ENCODE results near the gene CIT.

The CIT gene

DNA sequence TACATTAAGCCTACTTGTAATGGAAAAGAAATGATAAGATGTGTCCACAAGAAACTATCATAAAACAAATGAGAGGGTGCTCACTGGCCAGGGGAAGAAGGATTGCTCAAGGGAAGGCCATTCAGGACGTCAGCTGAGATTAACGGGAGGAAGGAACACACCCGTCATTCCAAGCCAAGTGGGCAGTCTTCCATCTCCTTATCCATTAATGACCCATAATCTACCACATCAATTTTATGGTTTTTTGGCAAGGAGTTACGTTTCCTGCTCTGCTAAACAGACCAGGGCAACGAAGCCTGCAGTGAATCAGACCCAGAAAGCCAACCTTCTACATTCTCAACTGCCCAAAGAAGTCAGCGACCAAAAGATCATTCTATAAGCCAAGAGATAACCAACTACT, 184.1 kb downstream of the CIT start:
- Histone ChIP-seq H3K4me3 (ENCODE audit: insufficient read depth, low read depth, low read length) (no peak overlapping the region), H3K4me1 (ENCODE audit: control insufficient read depth, insufficient read depth, low read length) (no peaks in the 10 kb centered on the region), H3K9me3 (ENCODE audit: control insufficient read depth, low read length) (no peaks in the 10 kb centered on the region), H3K36me3 (ENCODE audit: control insufficient read depth, insufficient read depth, low read length) (peaks cover 18% of the 10 kb centered on the region), H3K27me3 (ENCODE audit: control insufficient read depth, insufficient read depth, low read length, poor library complexity, severe bottlenecking) (no peaks in the 10 kb centered on the region), H3K27ac (ENCODE audit: insufficient read depth, low read depth, low read length, poor library complexity, severe bottlenecking) (no peak overlapping the region)
- WGBS, 2 experiments, result 91 to 94% methylated on average over 6 of the region's 6 CpGs

DNA sequence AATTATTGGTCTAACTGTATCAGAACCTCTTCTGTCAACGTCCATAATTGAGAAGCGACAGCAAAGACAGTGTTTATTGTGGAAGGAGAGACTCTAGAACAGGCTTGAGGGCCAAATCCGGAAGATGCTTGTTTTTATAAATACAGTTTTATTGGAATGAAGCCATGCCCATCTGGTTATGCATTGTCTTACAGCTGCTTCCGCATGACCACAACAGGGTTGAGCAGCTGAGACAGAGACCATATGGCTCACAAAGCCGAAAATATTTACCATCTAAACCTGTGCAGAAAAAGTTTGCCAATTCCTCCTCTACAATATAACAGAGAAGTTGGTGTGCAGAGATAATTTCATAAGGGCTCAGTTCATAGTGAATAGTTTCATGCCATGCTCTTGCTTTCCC, 184.7 kb downstream of the CIT start:
- H3K4me1 ChIP-seq (ENCODE audit: control insufficient read depth, insufficient read depth, low read length), result no peaks in the 10 kb centered on the region
- no peak overlapping the region for H3K4me3 ChIP-seq (ENCODE audit: insufficient read depth, low read depth, low read length)
- peaks cover 19% of the 10 kb centered on the region for H3K36me3 ChIP-seq (ENCODE audit: control insufficient read depth, insufficient read depth, low read length)
- H3K9me3 ChIP-seq (ENCODE audit: control insufficient read depth, low read length), result no peaks in the 10 kb centered on the region
- no peak overlapping the region for H3K27ac ChIP-seq (ENCODE audit: insufficient read depth, low read depth, low read length, poor library complexity, severe bottlenecking)
- 97 to 99% methylated on average over 5 of the region's 5 CpGs for WGBS, 2 experiments
- no peaks in the 10 kb centered on the region for H3K27me3 ChIP-seq (ENCODE audit: control insufficient read depth, insufficient read depth, low read length, poor library complexity, severe bottlenecking)

DNA sequence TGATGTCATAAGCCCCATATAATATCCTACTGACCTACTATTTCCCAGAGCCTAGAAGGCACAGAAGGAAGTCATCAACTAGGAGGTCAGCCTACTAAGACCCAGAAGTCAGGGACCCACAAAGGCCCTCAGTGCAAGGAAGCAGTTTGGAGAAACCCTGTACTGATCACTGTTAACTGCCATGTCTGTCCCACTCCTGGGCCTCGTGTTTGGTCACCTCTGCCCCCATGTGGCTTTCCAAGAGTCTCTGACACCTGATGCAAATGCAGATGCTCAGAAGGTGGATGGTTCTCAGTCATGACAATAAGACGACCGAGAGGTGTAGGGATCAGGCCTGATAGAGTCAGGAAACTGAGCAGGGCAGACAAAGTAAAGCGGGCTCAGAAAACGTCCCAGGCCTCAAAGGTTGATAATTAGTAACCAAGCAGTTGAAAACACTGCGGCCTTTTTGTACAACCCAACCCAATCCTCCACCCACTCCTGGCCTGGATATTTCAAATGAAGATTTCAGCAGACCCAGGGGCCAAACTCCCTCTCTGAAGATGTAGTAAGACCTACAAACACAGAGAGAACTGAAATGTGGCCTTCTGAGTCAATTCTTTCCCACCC, 185.8 kb downstream of the CIT start:
- no peak overlapping the region for H3K4me3 ChIP-seq (ENCODE audit: insufficient read depth, low read depth, low read length)
- H3K4me1 ChIP-seq (ENCODE audit: control insufficient read depth, insufficient read depth, low read length), result no peaks in the 10 kb centered on the region
- no peak overlapping the region for H3K27ac ChIP-seq (ENCODE audit: insufficient read depth, low read depth, low read length, poor library complexity, severe bottlenecking)
- no peaks in the 10 kb centered on the region for H3K9me3 ChIP-seq (ENCODE audit: control insufficient read depth, low read length)
- WGBS, 2 experiments, result 91 to 92% methylated on average over 6 of the region's 6 CpGs
- peaks cover 14% of the 10 kb centered on the region for H3K36me3 ChIP-seq (ENCODE audit: control insufficient read depth, insufficient read depth, low read length)
- no peaks in the 10 kb centered on the region for H3K27me3 ChIP-seq (ENCODE audit: control insufficient read depth, insufficient read depth, low read length, poor library complexity, severe bottlenecking)

DNA sequence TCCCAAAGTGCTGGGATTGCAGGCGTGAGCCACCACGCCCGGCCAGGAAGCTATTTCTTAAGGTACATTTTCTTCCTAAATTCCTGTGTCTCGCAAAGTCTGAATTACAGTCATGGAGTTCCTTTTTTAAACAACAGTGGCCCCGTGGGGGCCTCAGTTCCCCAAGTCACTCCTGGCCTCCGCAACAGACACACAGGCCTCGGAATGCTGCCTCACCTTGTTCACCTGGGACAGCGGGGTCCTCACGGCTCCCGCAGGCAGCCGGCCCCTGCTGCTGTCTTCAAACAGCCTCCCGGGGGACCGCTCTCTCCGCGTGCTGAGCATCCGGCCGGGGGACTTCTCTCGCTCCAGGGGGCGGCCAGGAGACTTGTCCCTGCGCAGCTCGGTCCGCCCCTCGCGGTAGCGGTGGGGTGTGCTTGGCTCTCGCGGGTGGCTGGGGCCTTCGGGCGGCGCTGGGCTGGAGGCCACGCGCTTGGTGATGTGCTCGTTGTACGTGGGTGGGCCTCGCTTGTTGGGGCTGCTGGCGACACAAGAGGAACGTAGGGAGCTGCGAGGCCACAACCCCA, 187.1 kb downstream of the CIT start:
- Histone ChIP-seq H3K4me1 (ENCODE audit: control insufficient read depth, insufficient read depth, low read length) (no peaks in the 10 kb centered on the region), H3K4me3 (ENCODE audit: insufficient read depth, low read depth, low read length) (no peak overlapping the region), H3K27me3 (ENCODE audit: control insufficient read depth, insufficient read depth, low read length, poor library complexity, severe bottlenecking) (no peaks in the 10 kb centered on the region), H3K36me3 (ENCODE audit: control insufficient read depth, insufficient read depth, low read length) (peaks cover 14% of the 10 kb centered on the region), H3K9me3 (ENCODE audit: control insufficient read depth, low read length) (no peaks in the 10 kb centered on the region), H3K27ac (ENCODE audit: insufficient read depth, low read depth, low read length, poor library complexity, severe bottlenecking) (no peak overlapping the region)
- WGBS, 2 experiments, result 97% methylated on average over 38 of the region's 38 CpGs

DNA sequence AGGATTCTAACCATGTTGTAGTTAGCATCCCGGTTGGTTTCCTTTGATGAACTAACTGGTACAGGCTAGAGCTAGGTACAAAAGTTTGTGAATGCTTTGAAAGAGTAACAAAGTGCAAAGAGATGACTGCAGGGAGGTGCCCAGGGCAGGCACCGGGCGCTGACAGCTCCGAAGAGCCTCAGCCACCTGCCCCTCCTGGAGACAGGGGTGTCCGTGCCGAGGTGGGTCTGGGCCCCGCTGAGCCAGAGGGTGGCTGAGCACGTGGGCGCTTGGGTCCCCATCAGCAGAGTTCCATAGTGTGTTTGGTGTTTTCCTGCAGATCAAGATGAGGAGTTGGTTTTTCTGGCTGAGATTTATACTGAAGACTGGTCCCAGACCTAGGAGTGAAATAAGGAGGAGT, 189.2 kb downstream of the CIT start:
- WGBS, 2 experiments, result 94 to 97% methylated on average over 9 of the region's 9 CpGs
- H3K4me3 ChIP-seq (ENCODE audit: insufficient read depth, low read depth, low read length), result no peak overlapping the region
- H3K27me3 ChIP-seq (ENCODE audit: control insufficient read depth, insufficient read depth, low read length, poor library complexity, severe bottlenecking), result no peaks in the 10 kb centered on the region
- no peak overlapping the region for H3K27ac ChIP-seq (ENCODE audit: insufficient read depth, low read depth, low read length, poor library complexity, severe bottlenecking)
- no peaks in the 10 kb centered on the region for H3K9me3 ChIP-seq (ENCODE audit: control insufficient read depth, low read length)
- no peaks in the 10 kb centered on the region for H3K4me1 ChIP-seq (ENCODE audit: control insufficient read depth, insufficient read depth, low read length)
- H3K36me3 ChIP-seq (ENCODE audit: control insufficient read depth, insufficient read depth, low read length), result peaks cover 14% of the 10 kb centered on the region

DNA sequence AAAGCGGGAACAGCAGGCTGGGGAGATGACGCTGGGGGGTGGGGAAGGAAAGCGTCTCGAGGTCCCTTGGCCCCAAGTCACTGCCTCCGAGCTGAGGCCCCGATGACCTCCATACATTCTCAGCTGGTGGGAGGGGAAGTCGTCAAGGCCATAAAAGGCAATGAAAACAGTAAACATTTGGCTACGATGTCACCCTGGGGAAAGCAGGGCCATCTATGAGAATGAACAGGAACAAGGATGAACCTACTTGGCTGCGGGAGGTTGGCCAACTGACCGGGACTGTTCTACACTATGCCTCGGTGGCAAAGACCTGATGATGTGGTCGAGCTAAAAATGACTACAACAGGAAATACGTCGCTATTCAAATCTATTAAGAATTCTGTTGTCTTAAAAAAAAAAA, 189.7 kb downstream of the CIT start:
- no peak overlapping the region for H3K27ac ChIP-seq (ENCODE audit: insufficient read depth, low read depth, low read length, poor library complexity, severe bottlenecking)
- H3K4me1 ChIP-seq (ENCODE audit: control insufficient read depth, insufficient read depth, low read length), result no peaks in the 10 kb centered on the region
- no peaks in the 10 kb centered on the region for H3K9me3 ChIP-seq (ENCODE audit: control insufficient read depth, low read length)
- no peaks in the 10 kb centered on the region for H3K27me3 ChIP-seq (ENCODE audit: control insufficient read depth, insufficient read depth, low read length, poor library complexity, severe bottlenecking)
- H3K36me3 ChIP-seq (ENCODE audit: control insufficient read depth, insufficient read depth, low read length), result peaks cover 14% of the 10 kb centered on the region
- 88 to 91% methylated on average over 11 to 14 of the region's 14 CpGs for WGBS, 2 experiments
- no peak overlapping the region for H3K4me3 ChIP-seq (ENCODE audit: insufficient read depth, low read depth, low read length)

DNA sequence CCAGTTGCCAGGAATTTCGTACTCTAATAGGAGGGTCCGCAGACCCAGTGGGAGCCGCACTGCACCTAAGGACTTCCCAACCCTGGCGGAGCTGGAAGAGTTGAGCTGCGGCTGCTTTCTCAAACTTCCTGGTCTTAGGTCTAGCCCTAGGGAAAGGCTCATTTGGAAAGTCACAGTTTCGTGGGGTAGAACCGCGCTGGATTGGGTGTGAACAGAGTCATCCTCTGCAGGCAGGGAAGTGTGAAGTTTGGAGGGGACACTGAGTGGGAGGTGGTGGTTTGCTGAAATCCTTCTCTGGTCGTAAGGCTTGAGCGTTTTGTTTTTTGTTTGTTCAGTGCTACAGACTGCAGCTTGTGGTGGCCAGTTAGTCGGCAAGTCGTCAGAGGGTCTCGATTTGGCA, 190.3 kb downstream of the CIT start:
- WGBS, 2 experiments, result 95 to 96% methylated on average over 13 of the region's 13 CpGs
- no peaks in the 10 kb centered on the region for H3K4me1 ChIP-seq (ENCODE audit: control insufficient read depth, insufficient read depth, low read length)
- no peaks in the 10 kb centered on the region for H3K9me3 ChIP-seq (ENCODE audit: control insufficient read depth, low read length)
- H3K36me3 ChIP-seq (ENCODE audit: control insufficient read depth, insufficient read depth, low read length), result peaks cover 14% of the 10 kb centered on the region
- no peak overlapping the region for H3K4me3 ChIP-seq (ENCODE audit: insufficient read depth, low read depth, low read length)
- no peak overlapping the region for H3K27ac ChIP-seq (ENCODE audit: insufficient read depth, low read depth, low read length, poor library complexity, severe bottlenecking)
- H3K27me3 ChIP-seq (ENCODE audit: control insufficient read depth, insufficient read depth, low read length, poor library complexity, severe bottlenecking), result no peaks in the 10 kb centered on the region

DNA sequence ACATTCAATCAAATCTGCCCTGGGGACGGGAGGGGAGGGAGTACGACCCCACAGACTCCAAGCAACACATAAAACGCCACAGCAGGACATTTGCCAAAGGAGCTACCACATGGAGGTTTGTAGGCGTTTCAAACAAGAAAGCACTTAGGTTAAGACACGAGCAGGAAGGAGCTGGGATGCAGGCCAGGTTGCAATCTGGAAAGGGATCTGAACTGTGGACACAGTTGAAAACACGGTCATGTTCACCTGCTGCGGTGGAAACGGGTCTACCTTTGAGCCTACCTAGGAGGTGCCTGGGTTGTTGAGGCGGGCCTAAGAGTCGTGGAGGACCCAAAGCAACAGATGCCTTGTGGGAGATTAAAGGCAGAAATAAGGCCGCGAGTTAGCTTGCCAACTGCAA, 190.8 kb downstream of the CIT start:
- Histone ChIP-seq H3K27ac (ENCODE audit: insufficient read depth, low read depth, low read length, poor library complexity, severe bottlenecking) (no peak overlapping the region), H3K36me3 (ENCODE audit: control insufficient read depth, insufficient read depth, low read length) (peaks cover 14% of the 10 kb centered on the region), H3K27me3 (ENCODE audit: control insufficient read depth, insufficient read depth, low read length, poor library complexity, severe bottlenecking) (no peaks in the 10 kb centered on the region), H3K4me3 (ENCODE audit: insufficient read depth, low read depth, low read length) (no peak overlapping the region), H3K9me3 (ENCODE audit: control insufficient read depth, low read length) (no peaks in the 10 kb centered on the region), H3K4me1 (ENCODE audit: control insufficient read depth, insufficient read depth, low read length) (no peaks in the 10 kb centered on the region)
- WGBS, 2 experiments, result 91 to 92% methylated on average over 12 of the region's 12 CpGs

DNA sequence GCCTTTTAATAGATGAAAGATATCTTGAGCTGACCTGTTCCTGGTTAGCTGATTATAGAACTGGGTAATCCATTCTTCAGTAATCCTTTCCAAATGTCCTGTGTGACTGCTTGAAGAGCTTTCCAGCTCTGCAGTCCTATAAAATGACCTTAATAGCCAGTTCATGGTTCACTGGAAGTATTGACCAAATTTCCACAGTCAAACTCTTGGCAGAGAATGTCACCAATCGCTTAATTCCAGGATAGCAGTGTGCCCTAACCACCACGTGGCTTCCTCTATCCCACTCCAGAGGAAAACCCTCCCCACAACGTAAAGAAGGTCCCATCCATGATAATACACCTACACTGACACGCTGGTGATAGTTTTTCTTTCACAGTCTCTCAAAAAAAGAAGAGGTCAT, 191.7 kb downstream of the CIT start:
- H3K27me3 ChIP-seq (ENCODE audit: control insufficient read depth, insufficient read depth, low read length, poor library complexity, severe bottlenecking), result no peaks in the 10 kb centered on the region
- whole genome bisulfite sequencing, 2 experiments, result 91 to 96% methylated on average over 4 of the region's 4 CpGs
- no peaks in the 10 kb centered on the region for H3K4me1 ChIP-seq (ENCODE audit: control insufficient read depth, insufficient read depth, low read length)
- peaks cover 18% of the 10 kb centered on the region for H3K36me3 ChIP-seq (ENCODE audit: control insufficient read depth, insufficient read depth, low read length)
- no peaks in the 10 kb centered on the region for H3K9me3 ChIP-seq (ENCODE audit: control insufficient read depth, low read length)
- no peak overlapping the region for H3K27ac ChIP-seq (ENCODE audit: insufficient read depth, low read depth, low read length, poor library complexity, severe bottlenecking)
- no peak overlapping the region for H3K4me3 ChIP-seq (ENCODE audit: insufficient read depth, low read depth, low read length)

DNA sequence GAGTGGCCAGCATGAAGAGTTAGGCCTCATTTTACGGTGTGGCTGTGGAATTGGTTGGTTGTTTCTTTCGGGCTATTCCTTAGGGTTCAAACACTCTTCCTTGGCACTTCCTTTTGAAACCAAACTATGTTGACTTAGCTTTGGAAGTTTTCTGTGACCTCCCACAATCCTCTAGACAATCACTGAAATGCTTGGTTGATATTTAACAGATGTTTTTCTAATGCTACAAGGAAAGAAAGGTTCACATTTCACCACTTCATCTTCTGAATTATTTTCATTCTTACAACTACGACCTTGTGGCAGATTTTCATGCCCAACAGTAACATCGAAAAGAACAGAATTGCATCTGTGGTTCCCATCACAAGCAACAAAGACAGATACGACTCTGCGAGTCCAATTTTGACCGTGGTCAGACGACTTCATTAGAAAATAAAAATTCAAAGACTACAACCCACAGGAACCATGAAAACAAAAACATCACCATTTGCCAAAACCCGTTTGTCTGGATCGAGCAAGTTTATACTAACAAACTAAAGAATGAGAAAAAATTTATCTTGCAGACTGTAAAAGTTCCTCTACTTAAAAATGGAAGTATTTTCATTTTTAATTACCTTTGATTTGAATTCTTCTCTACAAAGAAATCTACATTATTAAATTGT, 192.3 kb downstream of the CIT start:
- H3K4me3 ChIP-seq (ENCODE audit: insufficient read depth, low read depth, low read length), result no peak overlapping the region
- no peaks in the 10 kb centered on the region for H3K27me3 ChIP-seq (ENCODE audit: control insufficient read depth, insufficient read depth, low read length, poor library complexity, severe bottlenecking)
- no peak overlapping the region for H3K27ac ChIP-seq (ENCODE audit: insufficient read depth, low read depth, low read length, poor library complexity, severe bottlenecking)
- WGBS, 2 experiments, result 93 to 95% methylated on average over 9 to 10 of the region's 10 CpGs
- H3K9me3 ChIP-seq (ENCODE audit: control insufficient read depth, low read length), result no peaks in the 10 kb centered on the region
- no peaks in the 10 kb centered on the region for H3K4me1 ChIP-seq (ENCODE audit: control insufficient read depth, insufficient read depth, low read length)
- H3K36me3 ChIP-seq (ENCODE audit: control insufficient read depth, insufficient read depth, low read length), result peaks cover 19% of the 10 kb centered on the region

Data from ectodermal cell (in vitro differentiated cells).